Measurements from ENCODE around the gene TBX5.

The TBX5 gene

DNA sequence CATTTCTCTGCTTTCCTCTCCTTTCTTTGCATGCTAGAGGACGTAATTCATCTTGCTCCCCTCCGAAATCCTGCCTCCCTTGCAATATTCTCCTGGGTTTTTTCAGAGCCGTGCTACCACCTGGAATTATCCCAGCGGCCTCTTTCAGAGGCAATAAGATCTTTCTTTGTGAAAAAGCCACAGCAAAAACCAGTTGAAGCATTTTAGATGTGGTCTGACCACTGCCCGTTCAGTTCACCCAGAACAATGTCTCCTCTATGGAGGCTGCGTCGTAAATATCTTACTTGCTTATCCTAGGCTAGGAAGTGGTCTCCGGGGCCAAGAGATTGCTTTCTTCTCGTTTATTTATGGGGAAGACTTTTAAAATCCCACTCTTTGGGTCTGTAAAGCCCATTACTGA, 85.8 kb downstream of the TBX5 start:
- no peak for DNase-seq (ENCODE audit: low read depth, low spot score)
- Histone ChIP-seq H3K27ac (ENCODE audit: low read length) (no peak overlapping the region), H3K4me1 (ENCODE audit: control insufficient read depth, insufficient read depth, low read length) (no peaks in the 10 kb centered on the region), H3K9me3 (ENCODE audit: control insufficient read depth, insufficient read depth, low read length) (no peaks in the 10 kb centered on the region), H3K36me3 (ENCODE audit: control insufficient read depth, insufficient read depth, low read length) (no peaks in the 10 kb centered on the region), H3K4me3 (ENCODE audit: low read length) (no peak overlapping the region), H3K27me3 (ENCODE audit: control insufficient read depth, insufficient read depth, low read length) (no peaks in the 10 kb centered on the region)
- no CpG with 5 or more reads among the region's 9 CpGs for WGBS (ENCODE audit: insufficient coverage, insufficient read length)

DNA sequence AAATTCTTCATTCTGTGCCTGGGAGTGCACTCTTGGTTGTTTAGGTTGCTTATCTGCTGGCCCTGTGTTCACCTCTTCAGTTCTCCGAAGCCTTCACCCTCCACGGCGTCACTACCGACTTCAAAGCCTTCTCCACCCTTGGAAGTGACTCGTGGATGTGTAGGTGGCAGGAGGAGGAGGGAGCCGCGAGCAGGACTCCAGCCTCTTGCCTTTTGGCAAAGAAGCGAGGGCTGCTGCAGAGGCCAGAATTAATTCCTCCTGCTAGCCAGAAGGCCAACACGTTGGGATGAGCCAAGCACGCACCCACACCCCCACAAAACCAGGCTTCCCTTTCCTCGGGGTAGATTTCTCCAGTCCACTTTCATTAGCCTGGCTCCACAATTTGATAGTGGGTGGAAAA, 86.5 kb downstream of the TBX5 start:
- Histone ChIP-seq H3K4me1 (ENCODE audit: control insufficient read depth, insufficient read depth, low read length) (no peaks in the 10 kb centered on the region), H3K27ac (ENCODE audit: low read length) (no peak overlapping the region), H3K4me3 (ENCODE audit: low read length) (no peak overlapping the region), H3K27me3 (ENCODE audit: control insufficient read depth, insufficient read depth, low read length) (no peaks in the 10 kb centered on the region), H3K36me3 (ENCODE audit: control insufficient read depth, insufficient read depth, low read length) (no peaks in the 10 kb centered on the region), H3K9me3 (ENCODE audit: control insufficient read depth, insufficient read depth, low read length) (no peaks in the 10 kb centered on the region)
- WGBS (ENCODE audit: insufficient coverage, insufficient read length) = no CpG with 5 or more reads among the region's 11 CpGs
- no peak for DNase-seq (ENCODE audit: low read depth, low spot score)

GRCh38 chr12:114318984-114319383, 87.0 kb downstream of the TBX5 start:
- Histone ChIP-seq H3K27me3 (ENCODE audit: control insufficient read depth, insufficient read depth, low read length) (no peaks in the 10 kb centered on the region), H3K27ac (ENCODE audit: low read length) (no peak overlapping the region), H3K4me1 (ENCODE audit: control insufficient read depth, insufficient read depth, low read length) (no peaks in the 10 kb centered on the region), H3K36me3 (ENCODE audit: control insufficient read depth, insufficient read depth, low read length) (no peaks in the 10 kb centered on the region), H3K4me3 (ENCODE audit: low read length) (no peak overlapping the region), H3K9me3 (ENCODE audit: control insufficient read depth, insufficient read depth, low read length) (no peaks in the 10 kb centered on the region)
- WGBS (ENCODE audit: insufficient coverage, insufficient read length) = no CpG with 5 or more reads among the region's 2 CpGs
- no peak for DNase-seq (ENCODE audit: low read depth, low spot score)

DNA sequence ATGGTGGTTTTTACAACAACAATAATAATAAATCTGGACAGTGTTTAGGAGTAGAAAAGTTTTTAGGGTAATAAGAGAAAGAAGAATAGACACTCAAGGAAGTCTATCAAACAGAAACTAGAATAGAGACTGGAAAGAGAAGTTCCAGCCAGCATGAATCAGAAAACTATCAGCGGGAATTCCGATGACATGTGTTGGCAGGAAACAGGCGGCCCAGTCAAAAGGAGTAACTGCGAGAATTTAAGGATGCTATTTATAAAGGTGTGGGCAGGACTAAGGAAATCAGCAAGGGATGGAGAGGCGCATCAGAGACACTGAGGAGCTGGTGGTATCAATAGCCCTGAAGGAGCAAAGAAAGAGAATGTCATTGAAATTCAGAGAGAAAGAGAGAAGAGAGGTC, 89.9 kb downstream of the TBX5 start:
- no peak overlapping the region for H3K4me3 ChIP-seq (ENCODE audit: low read length)
- H3K9me3 ChIP-seq (ENCODE audit: control insufficient read depth, insufficient read depth, low read length) = no peaks in the 10 kb centered on the region
- no peaks in the 10 kb centered on the region for H3K4me1 ChIP-seq (ENCODE audit: control insufficient read depth, insufficient read depth, low read length)
- H3K36me3 ChIP-seq (ENCODE audit: control insufficient read depth, insufficient read depth, low read length) = no peaks in the 10 kb centered on the region
- no peaks in the 10 kb centered on the region for H3K27me3 ChIP-seq (ENCODE audit: control insufficient read depth, insufficient read depth, low read length)
- no peak overlapping the region for H3K27ac ChIP-seq (ENCODE audit: low read length)
- no peak for DNase-seq (ENCODE audit: low read depth, low spot score)
- WGBS (ENCODE audit: insufficient coverage, insufficient read length) = no CpG with 5 or more reads among the region's 5 CpGs

DNA sequence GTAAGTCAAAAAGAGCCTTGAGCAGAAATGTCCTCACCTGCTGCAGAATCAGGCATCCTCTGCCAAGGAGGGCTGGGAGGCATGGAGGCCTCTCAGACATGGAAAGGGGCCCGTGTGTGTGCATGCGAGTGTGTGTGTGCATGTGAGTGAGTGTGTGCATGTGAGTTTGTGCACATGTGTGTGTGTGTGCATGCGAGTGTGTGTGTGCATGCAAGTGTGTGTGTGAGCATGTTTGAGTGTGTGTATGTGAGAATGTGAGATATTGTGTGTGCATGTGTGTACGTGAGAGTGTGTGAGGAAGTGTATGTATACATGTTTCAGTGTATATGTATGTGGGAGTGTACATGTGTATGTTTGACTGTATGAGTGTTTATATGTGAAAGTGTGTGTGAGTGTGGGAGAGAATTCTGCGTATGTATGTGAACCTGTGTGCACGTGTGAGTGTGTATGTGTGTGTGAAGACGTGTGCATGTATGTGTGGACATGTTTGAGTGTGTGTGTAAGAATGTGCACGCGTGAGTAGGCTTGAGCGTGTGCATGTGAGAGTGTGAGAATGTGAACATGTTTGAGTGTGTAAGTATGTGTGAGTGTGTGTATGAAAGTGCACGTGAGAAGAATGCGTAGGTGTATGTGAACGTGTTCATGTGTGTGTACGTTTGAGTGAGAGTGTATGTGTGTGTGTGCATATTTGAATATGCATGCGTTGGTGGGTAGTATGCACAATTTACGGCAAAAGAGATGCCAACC, 90.8 kb downstream of the TBX5 start:
- Histone ChIP-seq H3K27ac (ENCODE audit: low read length) (no peak overlapping the region), H3K9me3 (ENCODE audit: control insufficient read depth, insufficient read depth, low read length) (no peaks in the 10 kb centered on the region), H3K36me3 (ENCODE audit: control insufficient read depth, insufficient read depth, low read length) (no peaks in the 10 kb centered on the region), H3K4me1 (ENCODE audit: control insufficient read depth, insufficient read depth, low read length) (no peaks in the 10 kb centered on the region), H3K4me3 (ENCODE audit: low read length) (no peak overlapping the region), H3K27me3 (ENCODE audit: control insufficient read depth, insufficient read depth, low read length) (no peaks in the 10 kb centered on the region)
- DNase-seq (ENCODE audit: low read depth, low spot score) = no peak
- WGBS (ENCODE audit: insufficient coverage, insufficient read length) = 100% methylated on average over 11 of the region's 16 CpGs

DNA sequence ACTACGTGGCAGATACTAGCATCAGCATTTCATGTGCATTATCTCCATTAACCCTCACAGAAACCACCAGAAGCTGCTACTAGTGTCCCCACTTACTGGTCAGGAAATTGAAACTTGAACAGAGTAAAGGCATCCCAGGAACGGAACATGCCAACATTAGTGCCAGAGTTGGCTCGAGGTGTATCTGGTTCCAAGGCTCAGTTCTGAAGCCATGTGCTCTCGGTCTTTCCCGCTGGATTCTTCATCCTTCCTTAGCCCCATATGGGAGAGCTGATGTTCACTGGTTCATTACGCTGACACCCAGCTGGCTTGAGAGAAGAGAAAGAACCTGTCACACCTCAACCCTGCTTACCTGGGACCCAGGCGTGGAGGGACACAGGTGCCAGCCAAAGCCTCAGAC, 91.5 kb downstream of the TBX5 start:
- no CpG with 5 or more reads among the region's 7 CpGs for WGBS (ENCODE audit: insufficient coverage, insufficient read length)
- no peak overlapping the region for H3K4me3 ChIP-seq (ENCODE audit: low read length)
- H3K4me1 ChIP-seq (ENCODE audit: control insufficient read depth, insufficient read depth, low read length) = no peaks in the 10 kb centered on the region
- no peaks in the 10 kb centered on the region for H3K9me3 ChIP-seq (ENCODE audit: control insufficient read depth, insufficient read depth, low read length)
- H3K27ac ChIP-seq (ENCODE audit: low read length) = no peak overlapping the region
- no peaks in the 10 kb centered on the region for H3K27me3 ChIP-seq (ENCODE audit: control insufficient read depth, insufficient read depth, low read length)
- no peaks in the 10 kb centered on the region for H3K36me3 ChIP-seq (ENCODE audit: control insufficient read depth, insufficient read depth, low read length)
- DNase-seq (ENCODE audit: low read depth, low spot score) = no peak

- Histone ChIP-seq H3K4me3 (ENCODE audit: low read length) (no peak overlapping the region), H3K27ac (ENCODE audit: low read length) (no peak overlapping the region), H3K4me1 (ENCODE audit: control insufficient read depth, insufficient read depth, low read length) (no peaks in the 10 kb centered on the region), H3K27me3 (ENCODE audit: control insufficient read depth, insufficient read depth, low read length) (no peaks in the 10 kb centered on the region), H3K9me3 (ENCODE audit: control insufficient read depth, insufficient read depth, low read length) (no peaks in the 10 kb centered on the region), H3K36me3 (ENCODE audit: control insufficient read depth, insufficient read depth, low read length) (no peaks in the 10 kb centered on the region)
- no CpG with 5 or more reads among the region's 2 CpGs for WGBS (ENCODE audit: insufficient coverage, insufficient read length)
- DNase-seq (ENCODE audit: low read depth, low spot score) = no peak
Measured at GRCh38 chr12:114313910-114314309, 92.0 kb downstream of the TBX5 start.

- no peaks in the 10 kb centered on the region for H3K36me3 ChIP-seq (ENCODE audit: control insufficient read depth, insufficient read depth, low read length)
- no peak overlapping the region for H3K4me3 ChIP-seq (ENCODE audit: low read length)
- H3K27me3 ChIP-seq (ENCODE audit: control insufficient read depth, insufficient read depth, low read length) = no peaks in the 10 kb centered on the region
- no CpG with 5 or more reads among the region's 4 CpGs for WGBS (ENCODE audit: insufficient coverage, insufficient read length)
- no peaks in the 10 kb centered on the region for H3K9me3 ChIP-seq (ENCODE audit: control insufficient read depth, insufficient read depth, low read length)
- no peaks in the 10 kb centered on the region for H3K4me1 ChIP-seq (ENCODE audit: control insufficient read depth, insufficient read depth, low read length)
- H3K27ac ChIP-seq (ENCODE audit: low read length) = no peak overlapping the region
- DNase-seq (ENCODE audit: low read depth, low spot score) = no peak
Measured at GRCh38 chr12:114311974-114312373, 94.0 kb downstream of the TBX5 start.

GRCh38 chr12:114306646-114307045, 99.3 kb downstream of the TBX5 start:
- no peak overlapping the region for H3K4me3 ChIP-seq (ENCODE audit: low read length)
- H3K4me1 ChIP-seq (ENCODE audit: control insufficient read depth, insufficient read depth, low read length) = peaks cover 2% of the 10 kb centered on the region; the same call in 1 of the 2 replicates
- H3K36me3 ChIP-seq (ENCODE audit: control insufficient read depth, insufficient read depth, low read length) = no peaks in the 10 kb centered on the region
- no peak overlapping the region for H3K27ac ChIP-seq (ENCODE audit: low read length)
- no peak for DNase-seq (ENCODE audit: low read depth, low spot score)
- no peaks in the 10 kb centered on the region for H3K27me3 ChIP-seq (ENCODE audit: control insufficient read depth, insufficient read depth, low read length)
- no CpG with 5 or more reads among the region's 1 CpG for WGBS (ENCODE audit: insufficient coverage, insufficient read length)
- no peaks in the 10 kb centered on the region for H3K9me3 ChIP-seq (ENCODE audit: control insufficient read depth, insufficient read depth, low read length)

- Histone ChIP-seq H3K27me3 (ENCODE audit: control insufficient read depth, insufficient read depth, low read length) (no peaks in the 10 kb centered on the region), H3K4me1 (ENCODE audit: control insufficient read depth, insufficient read depth, low read length) (peaks cover 2% of the 10 kb centered on the region; the same call in 1 of the 2 replicates), H3K36me3 (ENCODE audit: control insufficient read depth, insufficient read depth, low read length) (no peaks in the 10 kb centered on the region), H3K4me3 (ENCODE audit: low read length) (no peak overlapping the region), H3K27ac (ENCODE audit: low read length) (no peak overlapping the region), H3K9me3 (ENCODE audit: control insufficient read depth, insufficient read depth, low read length) (no peaks in the 10 kb centered on the region)
- DNase-seq (ENCODE audit: low read depth, low spot score) = no peak
Measured at GRCh38 chr12:114305446-114305845, 100.5 kb downstream of the TBX5 start.
